Liver (tissue), 9 donors: ENCODE data around the gene PIM1. TPM values are rescaled to one million over a fixed set of nuclear protein-coding genes. Genes with fewer than 3 reads are reported as not detected.

Experiments used
- DNase-seq: peaks from one replicate; pipeline ENCODE4 v3.0.0-alpha.2; 2017; ENCODE audit warnings: low spot score
- H3K27ac ChIP-seq, 2 donors: one replicate each; pipeline ENCODE4 v1.7.0; 2013; ENCODE audit warnings: inconsistent platforms in 2 of 2, low read length in 2 of 2, control low read depth in 1 of 2, low read depth in 1 of 2, mild to moderate bottlenecking in 1 of 2
- H3K27me3 ChIP-seq, 4 donors: one replicate each; pipeline versions ENCODE4 v1.6.1 to v1.7.0; 2013; ENCODE audit warnings: low read length in 3 of 4, inconsistent platforms in 1 of 4, mild to moderate bottlenecking in 1 of 4, moderate library complexity in 1 of 4; ENCODE audit not compliant: control insufficient read depth in 4 of 4, insufficient read depth in 4 of 4
- H3K36me3 ChIP-seq, 4 donors: one replicate each; pipeline versions ENCODE4 v1.6.1 to v1.7.0; 2013; ENCODE audit warnings: low read length in 3 of 4, mild to moderate bottlenecking in 3 of 4, low read depth in 1 of 4, moderate library complexity in 1 of 4; ENCODE audit not compliant: control insufficient read depth in 4 of 4, insufficient read depth in 3 of 4
- H3K4me1 ChIP-seq, 4 donors: one replicate each; pipeline versions ENCODE4 v1.6.1 to v1.7.0; 2013; ENCODE audit warnings: low read length in 3 of 4, mild to moderate bottlenecking in 3 of 4, moderate library complexity in 1 of 4; ENCODE audit not compliant: control insufficient read depth in 4 of 4, insufficient read depth in 4 of 4
- H3K4me3 ChIP-seq, 3 donors: one replicate each; pipeline versions ENCODE4 v1.6.1 to v1.7.0; 2013; ENCODE audit warnings: low read length in 3 of 3, control low read depth in 1 of 3, low read depth in 1 of 3, mild to moderate bottlenecking in 1 of 3
- H3K9ac ChIP-seq, 2 donors: one replicate each; pipeline ENCODE4 v1.7.0; 2013; ENCODE audit warnings: low read length in 2 of 2, mild to moderate bottlenecking in 2 of 2, moderate library complexity in 2 of 2, control low read depth in 1 of 2, low read depth in 1 of 2
- H3K9me3 ChIP-seq, 4 donors: one replicate each; pipeline versions ENCODE4 v1.6.1 to v1.7.0; 2013; ENCODE audit warnings: low read length in 3 of 4; ENCODE audit not compliant: control insufficient read depth in 4 of 4
- ATF3 ChIP-seq: IDR thresholded peaks from 2 replicates; pipeline ENCODE4 v1.6.1; 2016; ENCODE audit warnings: antibody characterized with exemption
- CTCF ChIP-seq: fragments of 150-350 bp; IDR thresholded peaks from 2 replicates; pipeline ENCODE4 v1.5.1; 2017; ENCODE audit warnings: improper control_type of control experiment, low read depth, low read length; ENCODE audit not compliant: missing input control
- EGR1 ChIP-seq, 2 donors: IDR thresholded peaks; 2 replicates each; pipeline ENCODE4 v1.6.1; 2016 to 2018; ENCODE audit warnings: antibody characterized with exemption in 2 of 2, low read depth in 2 of 2
- FOXA1 ChIP-seq: IDR thresholded peaks from 2 replicates; pipeline ENCODE4 v1.6.1; 2016; ENCODE audit warnings: antibody characterized with exemption
- FOXA2 ChIP-seq: IDR thresholded peaks from 2 replicates; pipeline ENCODE4 v1.6.1; 2016; ENCODE audit warnings: antibody characterized with exemption
- GABPA ChIP-seq, 2 donors: IDR thresholded peaks in 1 of 2; conservative IDR thresholded peaks in 1 of 2; 2 replicates each; pipeline ENCODE4 v1.6.1; 2016; ENCODE audit warnings: antibody characterized with exemption in 2 of 2, mild to moderate bottlenecking in 1 of 2, moderate library complexity in 1 of 2
- HNF4A ChIP-seq, 2 donors: conservative IDR thresholded peaks; 2 replicates each; pipeline ENCODE4 v1.6.1; 2016; ENCODE audit warnings: antibody characterized with exemption in 2 of 2, mild to moderate bottlenecking in 2 of 2
- HNF4G ChIP-seq: IDR thresholded peaks from 2 replicates; pipeline ENCODE4 v1.6.1; 2016; ENCODE audit warnings: antibody characterized with exemption
- JUND ChIP-seq, 2 donors: IDR thresholded peaks; 2 replicates each; pipeline ENCODE4 v1.6.1; 2016; ENCODE audit warnings: antibody characterized with exemption in 2 of 2
- NR2F2 ChIP-seq: IDR thresholded peaks from 2 replicates; pipeline ENCODE4 v1.6.1; 2016; ENCODE audit warnings: antibody characterized with exemption
- RAD21 ChIP-seq, 2 donors: IDR thresholded peaks; 2 replicates each; pipeline ENCODE4 v1.6.1; 2016; ENCODE audit warnings: antibody characterized with exemption in 2 of 2, mild to moderate bottlenecking in 2 of 2
- REST ChIP-seq: IDR thresholded peaks from 2 replicates; pipeline ENCODE4 v1.6.1; 2016; ENCODE audit warnings: antibody characterized with exemption, mild to moderate bottlenecking
- RXRA ChIP-seq, 2 donors: IDR thresholded peaks; 2 replicates each; pipeline ENCODE4 v1.6.1; 2017 to 2018; ENCODE audit warnings: antibody characterized with exemption in 2 of 2, mild to moderate bottlenecking in 1 of 2
- SP1 ChIP-seq: IDR thresholded peaks from 2 replicates; pipeline ENCODE4 v1.6.1; 2018; ENCODE audit warnings: antibody characterized with exemption, mild to moderate bottlenecking
- TAF1 ChIP-seq: conservative IDR thresholded peaks from 2 replicates; pipeline ENCODE4 v1.6.1; 2016; ENCODE audit warnings: antibody characterized with exemption, mild to moderate bottlenecking
- YY1 ChIP-seq: IDR thresholded peaks from 2 replicates; pipeline ENCODE4 v1.6.1; 2016; ENCODE audit warnings: antibody characterized with exemption, mild to moderate bottlenecking
- ZBTB33 ChIP-seq: IDR thresholded peaks from 2 replicates; pipeline ENCODE4 v1.6.1; 2016; ENCODE audit warnings: antibody characterized with exemption
- WGBS: extraction: QIAGEN DNeasy Blood & Tissue Kit; methylation state at CpG from one replicate; pipeline ENCODE4 v1.1.7; 2013; 5-methylcytosine and 5-hydroxymethylcytosine counted together
- polyA plus RNA-seq, 2 donors: library from polyadenylated mRNA; stranded (reverse) in 1 of 2; unstranded in 1 of 2; fragments of 200-250 nt in 1 of 2; fragments of >200 nt in 1 of 2; fragmentation: Nextera tagmentation in 1 of 2; extraction: Ambion mirVana in 1 of 2; gene quantifications; one replicate each; pipeline versions ENCODE4 v1.2.1 to v1.2.3, GENCODE V29; 2013 to 2015
- total RNA-seq, 2 donors: library from RNA; depleted of rRNA; stranded (reverse); fragments of >200 nt; gene quantifications; one replicate each; pipeline ENCODE4 v1.2.3, GENCODE V29; 2014
- TF ChIP-seq, protein P1 (sequence below): IDR thresholded peaks from 2 replicates; pipeline ENCODE4 v1.6.1; 2016; ENCODE audit warnings: antibody characterized with exemption
- donor health status: healthy.
- donor health status: healthy.
- donor health status: healthy.
- donor health status: healthy.
- donor health status: healthy.

PIM1 gene
- total and polyA plus RNA-seq, 4 donors = 5.5 to 141 (median 10.6) TPM

DNA sequence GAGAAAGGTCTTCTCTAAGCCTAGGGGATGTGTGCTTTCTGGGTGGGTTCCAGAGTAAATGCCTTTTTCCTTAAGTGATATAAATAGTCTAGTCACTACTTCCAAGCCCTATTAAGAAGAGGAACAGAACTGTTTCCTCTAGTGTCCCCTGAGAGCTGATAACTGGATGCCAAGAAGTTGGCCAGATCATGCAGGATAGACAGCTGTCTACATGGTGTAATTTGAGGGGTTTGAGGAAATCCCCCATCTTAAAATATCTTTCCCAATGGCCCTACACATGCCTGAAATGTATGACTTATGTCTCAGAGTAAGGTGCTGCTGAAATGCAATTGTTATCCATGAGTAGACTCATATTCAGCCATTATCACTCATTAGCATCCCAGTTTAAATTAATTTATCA lies 20.2 kb upstream of the PIM1 start:
- Histone ChIP-seq H3K27me3 (no peaks in the 10 kb centered on the region), H3K27ac (no peak overlapping the region), H3K4me3 (no peak overlapping the region), H3K36me3 (no peaks in the 10 kb centered on the region), H3K4me1 (peaks cover 5 to 22% (median 13%) of the 10 kb centered on the region in 4 donors), H3K9me3 (no peaks in the 10 kb centered on the region), H3K9ac (no peak overlapping the region)
- TF ChIP-seq HNF4G = no peak
- TF ChIP-seq EGR1 (IDR thresholded peaks at IDR 0.05; ENCODE audit: low read depth in 2 of 2) = no peak
- TF ChIP-seq FOXA1 = no peak
- TF ChIP-seq GABPA (IDR thresholded peaks at IDR 0.05 in 1 of 2, conservative IDR thresholded peaks at IDR 0.05 in 1 of 2) = no peak
- TF ChIP-seq JUND (IDR thresholded peaks at IDR 0.05) = no peak
- TF ChIP-seq NR2F2 = no peak
- no peak for TF ChIP-seq HNF4A (conservative IDR thresholded peaks at IDR 0.05)
- TF ChIP-seq RAD21 (IDR thresholded peaks at IDR 0.05) = no peak
- no peak for TF ChIP-seq TAF1
- TF ChIP-seq CTCF = no peak
- TF ChIP-seq REST = no peak
- no peak for TF ChIP-seq SP1
- TF ChIP-seq, protein P1, sequence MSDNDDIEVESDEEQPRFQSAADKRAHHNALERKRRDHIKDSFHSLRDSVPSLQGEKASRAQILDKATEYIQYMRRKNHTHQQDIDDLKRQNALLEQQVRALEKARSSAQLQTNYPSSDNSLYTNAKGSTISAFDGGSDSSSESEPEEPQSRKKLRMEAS = no peak
- TF ChIP-seq YY1 = no peak
- no peak for TF ChIP-seq ZBTB33
- TF ChIP-seq RXRA (IDR thresholded peaks at IDR 0.05) = no peak
- TF ChIP-seq ATF3 = no peak
- TF ChIP-seq FOXA2 = no peak
- no peak for DNase-seq

DNA sequence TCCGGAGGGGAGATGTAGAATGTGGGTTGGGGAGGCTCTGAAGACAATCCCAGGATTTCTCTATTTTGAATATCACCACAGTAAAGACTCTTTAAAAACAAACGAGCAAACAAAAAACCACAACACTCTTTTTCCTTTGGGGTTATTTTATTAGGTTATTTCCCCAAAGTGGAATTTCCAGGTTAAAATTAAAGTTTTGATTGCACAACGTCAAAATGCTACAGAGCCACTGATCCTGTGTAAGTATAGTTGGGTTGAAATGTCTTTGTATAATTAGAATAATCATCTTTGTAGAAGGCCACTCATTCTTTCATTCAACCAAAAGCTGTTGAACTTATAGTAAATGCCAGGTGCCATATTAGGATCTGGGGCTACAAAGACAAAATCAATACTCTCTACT lies 19.6 kb upstream of the PIM1 start:
- H3K4me1 ChIP-seq = peaks cover 3 to 24% (median 12%) of the 10 kb centered on the region in 4 donors
- no peak overlapping the region for H3K27ac ChIP-seq
- no peaks in the 10 kb centered on the region for H3K9me3 ChIP-seq
- no peaks in the 10 kb centered on the region for H3K27me3 ChIP-seq
- DNase-seq = no peak
- H3K36me3 ChIP-seq = no peaks in the 10 kb centered on the region
- no peak overlapping the region for H3K9ac ChIP-seq
- 43% methylated on average over 3 of the region's 3 CpGs for WGBS
- H3K4me3 ChIP-seq = no peak overlapping the region
- TF ChIP-seq REST (no peak), GABPA (IDR thresholded peaks at IDR 0.05 in 1 of 2, conservative IDR thresholded peaks at IDR 0.05 in 1 of 2) (no peak), SP1 (no peak), FOXA1 (no peak), ZBTB33 (no peak), RAD21 (IDR thresholded peaks at IDR 0.05) (no peak), ATF3 (no peak), FOXA2 (no peak), YY1 (no peak), NR2F2 (no peak)
- TF ChIP-seq, protein P1 = no peak
